ENCODE measurements around the gene STRN3.
A peak's percentile ranks its signal among the peaks of the same experiment; 100 is the strongest.
"Not testable (repeated sequence)": the region's sequence is repeated elsewhere in the genome, so short reads cannot be mapped to it uniquely, and the experiment has no call there.

STRN3 gene

GRCh38 chr14:31036552-31036951 lies 10.4 kb upstream of the STRN3 start:
- no peak for DNase-seq

GRCh38 chr14:31030469-31030868 lies 4.3 kb upstream of the STRN3 start:
- no peak for DNase-seq

GRCh38 chr14:31029016-31029970 lies 3.1 kb upstream of the STRN3 start:
- no peak for DNase-seq

GRCh38 chr14:31027847-31028246 lies 1.7 kb upstream of the STRN3 start:
- DNase-seq = no peak

GRCh38 chr14:31026450-31027235 lies 464 bp upstream of the STRN3 start:
- peak; percentile 92 for DNase-seq

GRCh38 chr14:31025367-31026076 lies 657 bp downstream of the STRN3 start, which contains the start of gene AP4S1:
TSS of gene AP4S1 (plus strand) at chr14:31025649. CDS start at chr14:31066197, 40,548 bp downstream.
- DNase-seq = peak; percentile 60

GRCh38 chr14:31024577-31025366 lies 1.4 kb downstream of the STRN3 start:
- no peak for DNase-seq

- no peak for DNase-seq
Measured at GRCh38 chr14:31024010-31024480, 2.1 kb downstream of the STRN3 start.

GRCh38 chr14:31022386-31022785 lies 3.8 kb downstream of the STRN3 start:
- no peak for DNase-seq

GRCh38 chr14:31021576-31021949 lies 4.6 kb downstream of the STRN3 start:
- no peak for DNase-seq

- DNase-seq = no peak
Measured at GRCh38 chr14:31020834-31021575, 5.2 kb downstream of the STRN3 start.

- DNase-seq = no peak
Measured at GRCh38 chr14:31018057-31018645, 8.0 kb downstream of the STRN3 start.

- no peak for DNase-seq
Measured at GRCh38 chr14:31013841-31014240, 12.3 kb downstream of the STRN3 start.

GRCh38 chr14:31010935-31011334 lies 15.2 kb downstream of the STRN3 start:
- DNase-seq = no peak

- no peak for DNase-seq
Measured at GRCh38 chr14:31009836-31010574, 16.2 kb downstream of the STRN3 start.

- DNase-seq = no peak
Measured at GRCh38 chr14:31006703-31007102, 19.5 kb downstream of the STRN3 start.

- not testable (repeated sequence) for DNase-seq
Measured at GRCh38 chr14:31004007-31004406, 22.2 kb downstream of the STRN3 start.

GRCh38 chr14:31003284-31003683 lies 22.9 kb downstream of the STRN3 start:
- DNase-seq = no peak

- no peak for DNase-seq
Measured at GRCh38 chr14:31001339-31001658, 24.9 kb downstream of the STRN3 start.

GRCh38 chr14:31000629-31001338 lies 25.4 kb downstream of the STRN3 start:
- DNase-seq = no peak
